GM19351 (cell line): Measurements from ENCODE around the gene PDZRN4.
"Not testable (repeated sequence)": the region's sequence is repeated elsewhere in the genome, so short reads cannot be mapped to it uniquely, and the experiment has no call there.

ENCODE experiments used
- ATAC-seq: cut with Tn5 transposase; IDR thresholded peaks from one replicate; pipeline ENCODE4 v1.9.1; 2021; ENCODE audit warnings: mild to moderate bottlenecking, moderate library complexity; ENCODE audit not compliant: unreplicated experiment

The PDZRN4 gene

DNA sequence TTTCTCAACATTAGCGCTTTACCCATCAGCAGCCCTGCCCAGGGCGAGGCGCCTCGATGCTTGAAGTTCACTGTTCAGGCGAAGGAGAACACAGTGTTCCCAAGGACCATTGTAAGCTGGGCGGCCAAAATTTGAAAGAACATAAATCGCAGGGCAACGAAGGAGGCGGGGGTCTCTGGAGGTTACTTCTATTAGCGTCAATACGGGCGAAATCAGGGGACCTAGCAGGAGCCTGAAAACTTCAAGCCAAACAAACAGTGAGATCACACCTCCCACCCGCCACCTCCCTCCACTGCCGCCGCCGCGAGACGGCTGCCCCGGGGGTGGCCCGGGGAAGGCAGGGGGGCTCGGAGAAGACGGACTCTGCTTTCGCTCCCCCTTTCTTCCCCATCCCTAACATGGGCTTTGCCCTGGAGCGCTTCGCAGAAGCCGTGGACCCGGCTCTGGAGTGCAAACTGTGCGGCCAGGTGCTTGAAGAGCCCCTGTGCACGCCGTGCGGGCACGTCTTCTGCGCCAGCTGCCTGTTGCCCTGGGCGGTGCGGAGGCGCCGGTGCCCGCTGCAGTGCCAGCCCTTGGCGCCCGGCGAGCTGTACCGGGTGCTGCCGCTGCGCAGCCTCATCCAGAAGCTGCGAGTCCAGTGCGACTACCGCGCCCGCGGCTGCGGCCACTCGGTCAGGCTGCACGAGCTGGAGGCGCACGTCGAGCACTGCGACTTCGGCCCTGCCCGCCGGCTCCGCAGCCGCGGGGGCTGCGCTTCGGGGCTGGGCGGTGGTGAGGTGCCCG lies at the start of gene PDZRN4:
Gene PDZRN4 (plus strand): TSS at position 263 of the 783 bp plus-strand sequence.
- no peak for ATAC-seq

DNA sequence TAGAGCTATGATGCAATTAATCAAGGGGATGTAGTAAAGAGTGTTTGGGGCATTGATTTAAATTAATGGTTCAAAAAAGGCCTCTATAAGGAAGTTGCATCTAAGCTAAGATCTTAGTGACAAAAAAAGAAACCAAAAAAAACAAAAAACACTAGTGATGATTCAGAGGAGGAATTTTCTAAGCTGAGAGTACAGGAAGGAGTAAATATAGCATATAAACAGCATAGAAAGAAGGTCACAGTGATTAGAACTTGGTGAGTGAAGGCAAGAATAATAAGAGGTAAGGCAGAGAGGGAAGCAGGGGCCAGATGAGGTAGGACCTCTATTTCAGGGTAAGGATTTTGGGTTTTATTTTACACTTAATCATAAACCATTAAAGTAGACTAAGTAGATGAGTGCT lies 48.0 kb upstream of the PDZRN4 start:
- ATAC-seq, result peak; percentile 59

DNA sequence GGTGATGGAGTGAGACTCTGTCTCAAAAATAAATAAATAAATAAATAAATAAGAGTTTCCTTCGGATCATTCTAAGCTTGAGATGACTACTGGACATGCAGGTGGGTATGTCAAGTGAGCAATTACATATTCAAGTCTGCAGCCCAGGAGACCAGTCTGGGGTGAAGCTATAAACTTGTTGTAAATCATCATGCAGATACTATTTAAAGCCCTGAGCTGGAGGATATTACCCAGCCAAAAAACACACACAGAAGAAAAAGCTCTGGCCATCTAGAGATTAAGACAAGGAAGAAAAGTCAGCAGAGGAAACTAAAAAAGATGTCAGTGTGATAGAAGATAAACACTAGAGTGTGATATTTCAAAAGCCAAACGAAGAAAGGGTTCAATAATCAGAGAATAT lies 47.0 kb upstream of the PDZRN4 start:
- no peak for ATAC-seq

DNA sequence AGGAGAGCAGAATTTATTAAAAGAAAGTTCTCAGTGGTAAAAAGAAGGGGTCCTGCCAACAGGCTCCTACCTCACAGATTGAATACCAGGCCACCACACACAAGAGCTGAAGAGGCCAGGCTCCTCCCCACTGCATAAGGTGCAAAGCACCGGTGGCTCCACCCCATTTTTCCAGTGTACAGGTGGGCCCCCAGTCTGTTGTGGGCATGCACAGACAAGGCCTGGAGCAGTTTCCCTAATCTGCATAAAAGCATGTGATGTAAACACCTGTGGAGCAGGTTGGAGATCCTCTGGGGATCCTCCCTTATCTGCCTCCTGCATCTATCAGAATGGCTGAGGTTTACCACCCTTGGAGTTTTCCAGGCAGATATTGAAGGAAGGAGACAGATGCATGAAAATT lies 45.7 kb upstream of the PDZRN4 start:
- no peak for ATAC-seq

GRCh38 chr12:41151793-41152192 lies 36.3 kb upstream of the PDZRN4 start:
- ATAC-seq, result no peak

DNA sequence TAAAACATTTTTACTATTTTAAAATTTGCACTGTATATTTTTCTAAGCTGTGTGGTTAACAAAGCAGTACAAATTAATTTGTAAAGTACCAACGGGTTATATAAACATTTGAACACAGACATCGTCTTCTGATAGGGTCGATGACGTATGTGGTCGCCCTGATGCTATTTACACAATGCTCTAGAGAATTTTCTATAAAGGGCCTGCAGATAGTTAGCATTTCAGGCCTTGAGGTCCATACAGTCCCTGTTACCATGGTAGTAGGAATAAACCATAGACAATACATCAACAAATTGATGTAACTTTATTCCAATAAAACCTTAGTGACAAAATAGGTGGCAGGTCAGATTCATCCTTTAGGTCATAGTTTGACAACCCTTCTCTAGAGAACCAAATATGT lies 25.7 kb upstream of the PDZRN4 start:
- ATAC-seq, result no peak

DNA sequence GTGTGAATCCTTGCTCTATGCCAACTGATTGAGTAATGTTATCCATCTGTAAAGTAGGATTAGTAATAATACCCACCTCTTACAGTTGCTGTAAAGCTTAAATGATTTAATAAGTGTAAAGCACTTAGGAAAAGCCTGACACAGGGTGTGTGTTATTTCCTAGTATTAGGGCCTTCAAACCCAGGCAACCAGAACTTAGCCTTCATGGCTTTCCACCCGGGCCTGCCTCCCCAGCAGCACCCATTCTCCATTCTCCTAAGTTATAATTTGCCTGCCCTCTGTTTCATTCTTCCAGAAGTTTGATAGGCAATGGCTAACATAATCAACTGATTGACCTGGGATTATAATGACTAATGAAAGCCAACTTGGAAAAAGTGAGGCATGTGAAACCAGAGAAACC lies 20.4 kb upstream of the PDZRN4 start:
- no peak for ATAC-seq

GRCh38 chr12:41174602-41175001 lies 13.5 kb upstream of the PDZRN4 start:
- ATAC-seq, result no peak

DNA sequence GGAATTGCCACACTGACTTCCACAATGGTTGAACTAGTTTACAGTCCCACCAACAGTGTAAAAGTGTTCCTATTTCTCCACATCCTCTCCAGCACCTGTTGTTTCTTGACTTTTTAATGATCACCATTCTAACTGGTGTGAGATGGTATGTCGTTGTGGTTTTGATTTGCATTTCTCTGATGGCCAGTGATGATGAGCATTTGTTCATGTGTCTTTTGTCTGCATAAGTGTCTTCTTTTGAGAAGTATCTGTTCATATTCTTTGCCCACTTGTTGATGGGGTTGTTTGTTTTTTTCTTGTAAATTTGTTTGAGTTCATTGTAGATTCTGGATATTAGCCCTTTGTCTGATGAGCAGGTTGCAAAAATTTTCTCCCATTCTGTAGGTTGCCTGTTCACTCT lies 8.6 kb upstream of the PDZRN4 start:
- not testable (repeated sequence) for ATAC-seq

DNA sequence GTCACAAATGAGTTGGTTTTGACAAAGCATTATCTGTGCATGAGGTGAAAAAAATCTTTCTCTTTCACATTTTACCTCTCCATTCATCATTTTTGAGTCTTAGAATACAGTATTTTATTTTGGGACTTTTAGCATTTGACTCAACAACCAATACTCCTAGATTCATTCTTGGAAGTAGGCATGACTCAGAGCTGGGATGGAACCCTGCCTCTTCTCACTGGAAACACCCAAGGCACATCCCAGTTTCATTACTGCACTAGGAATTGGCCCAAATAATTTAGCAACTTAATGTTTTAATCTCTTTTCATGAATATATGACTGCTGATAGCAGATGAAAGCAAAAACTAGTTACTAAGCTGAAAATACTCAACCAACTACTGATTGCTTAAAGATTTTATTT lies 3.3 kb upstream of the PDZRN4 start:
- no peak for ATAC-seq

DNA sequence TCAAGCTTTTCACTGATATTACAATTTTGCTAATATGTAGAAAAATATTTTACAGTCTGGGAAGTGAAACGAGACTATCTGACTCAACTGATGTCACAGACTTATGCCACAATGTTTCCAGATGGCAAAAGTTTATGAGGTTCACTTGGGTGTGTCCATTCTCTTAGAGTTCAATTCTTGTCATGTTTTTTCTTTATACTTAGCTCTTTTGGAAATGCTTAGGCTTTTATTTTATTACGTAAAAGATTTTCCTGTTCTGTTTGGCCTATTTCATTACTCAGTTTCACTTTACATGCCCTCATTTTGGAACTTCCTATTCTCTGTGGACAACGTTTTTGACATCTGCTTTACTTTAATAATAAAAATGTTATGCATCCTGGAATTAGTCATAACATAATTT lies 2.1 kb upstream of the PDZRN4 start:
- no peak for ATAC-seq

DNA sequence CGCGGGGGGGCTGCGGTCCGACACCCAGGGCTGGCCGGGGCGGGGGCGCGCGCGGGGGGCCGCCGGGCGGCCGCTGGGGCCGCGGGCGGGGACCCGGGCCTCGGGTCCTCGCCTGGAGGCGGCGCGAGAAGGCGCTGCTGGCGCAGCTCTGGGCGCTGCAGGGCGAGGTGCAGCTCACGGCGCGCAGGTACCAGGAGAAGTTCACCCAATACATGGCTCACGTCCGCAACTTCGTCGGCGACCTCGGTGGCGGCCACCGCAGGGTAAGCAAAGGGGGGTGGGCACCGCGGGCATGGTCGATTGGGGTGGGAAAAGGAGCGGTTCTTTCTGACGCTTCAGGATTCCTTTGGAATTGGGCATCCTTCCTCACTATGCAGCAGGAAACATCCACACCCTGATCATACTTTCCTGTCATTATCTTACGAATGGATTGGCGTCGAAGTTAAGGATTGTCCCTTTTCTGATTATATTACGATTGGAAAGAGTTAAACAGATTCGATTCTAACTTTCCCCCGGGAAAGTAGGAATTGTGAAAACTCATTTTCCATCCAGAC lies 798 bp downstream of the PDZRN4 start:
- ATAC-seq, result no peak

DNA sequence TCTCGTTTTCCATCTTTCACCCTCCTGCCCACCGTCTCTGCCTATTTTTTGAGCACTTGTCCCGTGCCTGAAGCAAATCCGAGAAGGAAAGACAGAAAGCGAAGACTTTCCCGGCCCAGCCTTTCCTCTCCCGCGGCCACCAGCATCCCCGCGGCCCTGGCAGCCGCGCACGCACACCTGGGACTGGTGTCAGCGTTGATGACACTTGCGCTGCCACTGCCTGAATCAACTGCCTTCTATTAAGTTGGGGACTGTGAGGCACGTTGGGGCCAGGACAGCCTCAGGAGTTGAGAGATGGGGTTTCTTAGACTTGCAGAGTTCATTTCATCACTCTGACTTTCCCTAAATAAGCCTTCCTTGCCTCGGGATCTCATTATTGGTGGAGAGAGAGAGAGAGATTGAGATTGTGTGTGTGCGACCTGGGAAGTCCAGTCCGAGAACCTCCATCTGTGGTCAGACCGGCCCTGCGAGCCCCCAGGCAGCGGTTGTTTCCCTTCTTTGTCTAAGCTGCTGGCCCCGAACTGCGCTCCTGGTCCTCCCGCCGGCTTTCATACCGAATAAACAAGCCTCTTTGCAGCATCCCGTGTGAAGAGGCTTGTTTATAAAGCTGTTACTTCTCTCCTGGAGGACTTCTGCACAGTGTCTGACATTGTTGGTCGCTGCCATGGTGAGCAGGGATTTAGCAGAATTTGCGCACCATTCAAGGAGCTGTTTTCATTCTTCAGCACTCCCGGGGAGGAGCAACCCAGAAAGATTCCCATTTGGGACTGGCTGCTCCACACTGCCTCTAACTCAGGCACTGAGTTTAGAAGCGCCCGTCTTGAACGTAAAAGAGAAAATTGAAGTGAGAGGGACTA lies 1.5 kb downstream of the PDZRN4 start:
- no peak for ATAC-seq

DNA sequence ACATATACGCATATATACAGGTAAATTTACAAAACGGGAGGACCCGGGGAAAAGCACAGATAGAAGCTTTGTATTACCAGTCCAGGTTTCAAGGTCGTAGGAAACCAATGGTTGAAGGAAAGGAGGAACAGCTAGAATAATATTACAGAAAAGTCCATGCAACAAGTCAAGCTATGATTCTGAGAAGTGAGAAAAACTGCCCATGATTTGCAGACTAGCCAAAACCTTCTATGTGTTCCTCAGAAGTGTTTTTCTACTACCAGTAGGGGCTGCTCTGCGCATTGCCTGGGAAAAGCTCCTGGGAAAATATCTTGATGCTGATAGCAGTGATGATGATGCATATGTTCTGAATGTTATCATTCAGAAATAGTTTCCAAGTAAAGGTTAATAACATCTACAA lies 2.2 kb downstream of the PDZRN4 start:
- ATAC-seq, result no peak

DNA sequence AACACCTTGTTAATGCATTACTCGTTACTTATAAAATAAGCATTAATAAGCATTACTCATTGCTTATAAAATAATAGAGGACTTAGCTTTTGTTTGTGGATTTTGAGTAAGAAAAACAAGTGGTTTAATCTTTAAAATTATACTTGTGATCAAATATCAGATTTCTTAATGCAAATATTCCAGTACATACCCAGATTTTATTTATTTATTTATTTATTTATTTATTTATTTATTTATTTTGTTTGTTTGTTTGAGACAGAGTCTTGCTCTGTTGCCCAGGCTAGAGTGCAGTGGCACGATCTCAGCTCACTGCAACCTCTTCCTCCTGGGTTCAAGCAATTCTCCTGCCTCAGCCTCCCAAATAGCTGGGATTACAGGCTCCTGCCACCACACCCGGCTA lies 3.4 kb downstream of the PDZRN4 start:
- ATAC-seq, result not testable (repeated sequence)

GRCh38 chr12:41193311-41193710 lies 5.2 kb downstream of the PDZRN4 start:
- ATAC-seq, result no peak

- no peak for ATAC-seq
These were observed 13.9 kb downstream of the PDZRN4 start for GRCh38 chr12:41202051-41202450.

GRCh38 chr12:41205070-41205709 lies 17.1 kb downstream of the PDZRN4 start:
- peak; percentile 74 for ATAC-seq

DNA sequence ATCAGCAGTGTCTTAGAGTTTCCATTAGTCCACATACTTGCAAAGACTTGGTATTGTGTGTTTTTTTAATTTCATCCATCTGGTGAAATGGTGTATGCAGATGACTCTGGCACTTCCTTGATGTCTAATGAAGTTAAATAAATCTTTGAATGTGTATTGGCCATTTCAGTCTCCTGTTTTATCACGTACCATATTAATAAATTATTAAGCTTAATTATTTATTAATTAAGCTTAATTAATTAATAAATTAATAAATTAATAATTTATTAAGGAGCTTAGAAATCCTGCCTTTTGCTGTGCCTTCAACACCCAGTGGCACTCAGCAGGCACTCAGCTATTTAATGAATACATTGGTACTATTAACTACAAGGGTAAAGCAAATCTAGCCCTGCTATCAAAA lies 18.2 kb downstream of the PDZRN4 start:
- ATAC-seq, result no peak

- ATAC-seq, result no peak
These were observed 23.3 kb downstream of the PDZRN4 start for GRCh38 chr12:41211448-41211847.

- no peak for ATAC-seq
These were observed 24.5 kb downstream of the PDZRN4 start for GRCh38 chr12:41212625-41213024.
